Measurements from ENCODE around the gene SLC39A13. TPM values are rescaled to one million over a fixed set of nuclear protein-coding genes. Genes with fewer than 3 reads are reported as not detected.

SLC39A13 gene
- total RNA-seq, 1 experiment from 2014 or later: 69.9 TPM

GRCh38 chr11:47400768-47401279, 7.6 kb upstream of the SLC39A13 start:
- DNase-seq (ENCODE audit: low read depth): no peak

- no peak for DNase-seq (ENCODE audit: low read depth)
Observed at GRCh38 chr11:47403135-47403534, 5.3 kb upstream of the SLC39A13 start.

- DNase-seq (ENCODE audit: low read depth): no peak
Observed at GRCh38 chr11:47403571-47403970, 4.8 kb upstream of the SLC39A13 start.

DNA sequence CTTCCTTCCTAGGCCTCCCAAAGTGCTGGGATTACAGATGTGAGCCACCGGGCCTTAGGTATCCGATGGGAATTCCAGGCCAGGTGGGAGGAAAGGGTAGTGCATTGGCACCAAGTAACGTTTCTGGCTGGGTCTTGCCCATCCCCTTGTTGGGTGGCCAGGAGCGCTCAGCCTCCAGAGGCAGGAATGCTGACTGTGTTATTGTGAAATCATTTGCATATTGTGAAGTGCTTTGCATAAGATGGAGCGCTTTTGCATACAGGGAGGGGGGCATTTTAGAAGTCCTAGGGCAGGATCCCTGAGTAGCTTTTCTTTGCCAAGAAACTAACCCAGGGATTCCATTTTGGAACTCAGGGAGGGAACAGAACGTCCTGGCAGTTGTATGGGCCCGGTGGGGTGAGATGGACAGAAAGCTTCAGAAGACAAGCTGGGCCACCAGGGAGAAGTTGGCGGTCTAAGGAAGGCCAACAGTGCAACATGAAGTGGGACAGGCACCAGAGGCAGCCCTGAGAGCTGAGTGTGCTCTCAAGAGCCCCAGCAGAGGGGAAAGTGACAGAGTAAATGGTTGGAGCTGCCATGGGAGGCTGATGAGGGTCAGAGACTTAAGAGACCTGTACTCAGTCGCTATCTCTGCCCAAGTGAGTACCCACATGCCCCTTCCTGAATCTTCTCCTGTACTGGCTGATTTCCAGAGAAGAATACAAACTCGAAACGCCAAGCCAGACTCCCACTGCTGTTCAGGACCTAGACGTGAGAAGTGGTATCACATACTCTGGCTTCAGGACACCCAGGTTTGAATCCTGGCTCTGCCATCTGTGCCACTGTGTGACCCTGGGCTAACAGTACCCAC, 1.3 kb upstream of the SLC39A13 start:
- DNase-seq (ENCODE audit: low read depth): no peak

DNA sequence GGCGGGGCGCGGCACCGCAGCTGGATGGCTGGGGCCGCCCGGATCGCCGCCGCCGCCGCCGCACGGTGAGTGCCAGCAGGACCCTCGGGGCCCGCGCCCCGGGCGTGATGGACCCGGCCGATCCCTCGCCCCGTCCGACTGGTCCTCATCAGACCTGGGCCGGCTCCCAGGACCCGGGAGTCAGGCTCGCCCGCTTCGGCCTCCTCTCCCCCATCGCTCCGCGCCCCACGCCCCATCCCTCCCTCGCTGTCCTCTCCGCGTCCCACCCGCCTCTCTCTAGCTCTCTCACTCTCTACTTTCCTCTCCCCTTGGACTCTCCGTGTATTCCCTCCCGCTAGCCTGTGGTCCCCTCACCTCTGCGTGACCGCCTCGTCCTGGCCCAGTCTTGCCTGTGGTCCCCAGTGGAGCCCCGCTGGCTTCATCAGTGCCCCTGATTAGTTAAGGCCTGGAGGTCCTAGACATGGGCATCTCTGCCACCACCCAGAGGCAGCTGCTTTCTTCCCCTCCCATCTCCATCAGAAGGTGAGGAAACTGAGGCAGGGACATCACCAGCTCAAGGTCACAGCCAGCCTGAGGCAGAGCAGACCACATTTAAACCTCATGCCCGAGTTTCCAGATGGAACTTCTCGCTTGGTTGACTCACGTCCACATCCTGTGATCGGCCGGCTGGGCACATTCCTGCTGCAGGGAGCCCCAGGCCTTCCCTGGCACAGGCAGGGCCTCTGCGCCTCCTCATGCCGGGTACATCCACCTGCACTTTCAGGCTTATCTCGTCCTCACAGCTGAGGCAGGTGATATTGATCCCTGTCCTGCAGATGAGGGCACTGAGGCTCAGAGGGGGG, 429 bp downstream of the SLC39A13 start:
- peak; percentile 79 for DNase-seq (ENCODE audit: low read depth)

DNA sequence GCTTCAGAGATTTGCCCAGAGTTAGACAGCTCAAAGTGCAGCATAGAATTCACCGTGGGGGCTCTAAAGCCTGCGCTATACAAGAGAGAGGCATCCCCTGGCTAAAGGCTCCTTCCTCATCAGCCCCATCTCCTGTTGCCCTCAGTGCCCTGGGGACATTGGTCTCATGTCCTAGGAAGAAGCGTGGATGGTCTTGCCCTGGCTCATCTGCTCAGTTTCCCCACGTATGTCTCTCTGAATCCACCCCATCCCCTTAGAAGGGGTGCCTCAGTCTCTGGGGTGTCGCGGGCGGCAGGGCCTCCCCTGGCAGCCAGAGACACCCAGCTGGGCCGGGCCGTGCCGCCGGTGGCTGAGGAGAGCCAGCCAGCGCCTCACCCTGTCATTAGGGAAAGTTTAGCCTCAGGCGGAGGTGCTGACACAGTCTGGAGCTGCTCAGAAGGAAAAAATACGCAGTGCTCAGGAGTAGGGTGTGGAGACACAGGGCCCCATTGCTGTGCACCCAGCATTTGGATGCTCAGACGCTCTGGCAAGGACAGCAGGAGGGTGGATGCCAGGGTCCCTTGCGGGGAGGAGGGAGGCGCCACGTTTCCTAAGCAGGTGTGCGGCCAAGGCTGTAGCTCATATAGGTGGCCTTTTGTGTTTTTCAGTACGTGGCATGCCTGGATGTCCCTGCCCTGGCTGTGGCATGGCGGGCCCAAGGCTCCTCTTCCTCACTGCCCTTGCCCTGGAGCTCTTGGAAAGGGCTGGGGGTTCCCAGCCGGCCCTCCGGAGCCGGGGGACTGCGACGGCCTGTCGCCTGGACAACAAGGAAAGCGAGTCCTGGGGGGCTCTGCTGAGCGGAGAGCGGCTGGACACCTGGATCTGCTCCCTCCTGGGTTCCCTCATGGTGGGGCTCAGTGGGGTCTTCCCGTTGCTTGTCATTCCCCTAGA, 1.3 kb downstream of the SLC39A13 start:
- no peak for DNase-seq (ENCODE audit: low read depth)

GRCh38 chr11:47410370-47411264, 2.2 kb downstream of the SLC39A13 start:
- no peak for DNase-seq (ENCODE audit: low read depth)

GRCh38 chr11:47411884-47412746, 3.7 kb downstream of the SLC39A13 start:
- peak; percentile 24 for DNase-seq (ENCODE audit: low read depth)

GRCh38 chr11:47413351-47413750, 5.0 kb downstream of the SLC39A13 start:
- no peak for DNase-seq (ENCODE audit: low read depth)

DNA sequence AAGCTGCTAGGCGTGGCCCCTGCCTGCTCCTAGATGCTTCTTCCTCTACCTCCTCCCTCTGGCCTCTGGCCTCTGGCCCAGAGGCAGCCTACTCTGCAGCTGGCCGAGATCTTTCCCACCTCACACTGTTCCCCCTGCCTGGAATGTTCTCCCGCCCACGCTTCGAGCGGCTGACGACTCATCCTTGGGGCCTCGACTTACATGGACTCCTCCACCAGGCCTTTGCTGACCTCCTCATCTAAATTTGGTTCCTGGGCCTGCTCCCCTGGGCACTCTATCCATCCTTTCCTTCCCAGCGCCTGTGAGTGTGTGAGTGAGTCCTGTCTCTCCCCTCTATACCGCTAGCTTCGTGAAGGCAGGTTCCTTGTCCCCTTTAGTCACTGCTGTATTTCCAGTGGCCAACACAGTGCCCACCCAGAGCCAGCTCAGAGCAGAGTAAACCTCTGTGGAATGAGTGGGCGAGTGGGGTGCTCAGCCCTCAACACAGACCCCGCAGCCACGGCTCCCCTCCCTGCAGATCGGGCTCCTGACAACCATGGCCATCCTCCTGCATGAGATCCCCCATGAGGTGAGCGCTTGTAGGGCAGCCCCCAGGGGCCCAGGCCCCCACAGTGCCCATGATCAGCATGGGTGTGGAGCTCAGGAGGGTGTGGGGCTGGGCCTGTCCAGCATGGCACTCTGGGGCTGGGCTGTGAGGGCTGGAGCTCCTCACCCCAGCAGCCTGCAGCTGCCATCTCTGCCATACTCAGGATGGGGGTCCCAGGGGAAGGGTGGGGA, 5.7 kb downstream of the SLC39A13 start:
- DNase-seq (ENCODE audit: low read depth): peak; percentile 21

DNA sequence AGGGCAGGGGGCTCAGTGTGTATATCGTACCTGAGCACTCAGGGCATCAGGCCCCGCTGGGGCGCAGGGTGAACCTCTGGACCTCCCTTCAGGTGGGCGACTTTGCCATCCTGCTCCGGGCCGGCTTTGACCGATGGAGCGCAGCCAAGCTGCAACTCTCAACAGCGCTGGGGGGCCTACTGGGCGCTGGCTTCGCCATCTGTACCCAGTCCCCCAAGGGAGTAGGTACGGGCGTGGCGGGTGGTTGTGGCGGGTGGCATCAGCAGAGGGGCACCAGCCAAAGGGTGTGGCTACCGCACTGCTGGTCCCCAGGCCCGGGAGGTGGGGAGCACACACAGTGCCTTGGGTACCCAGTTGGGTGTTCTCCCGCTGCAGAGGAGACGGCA, 6.3 kb downstream of the SLC39A13 start:
- no peak for DNase-seq (ENCODE audit: low read depth)

DNA sequence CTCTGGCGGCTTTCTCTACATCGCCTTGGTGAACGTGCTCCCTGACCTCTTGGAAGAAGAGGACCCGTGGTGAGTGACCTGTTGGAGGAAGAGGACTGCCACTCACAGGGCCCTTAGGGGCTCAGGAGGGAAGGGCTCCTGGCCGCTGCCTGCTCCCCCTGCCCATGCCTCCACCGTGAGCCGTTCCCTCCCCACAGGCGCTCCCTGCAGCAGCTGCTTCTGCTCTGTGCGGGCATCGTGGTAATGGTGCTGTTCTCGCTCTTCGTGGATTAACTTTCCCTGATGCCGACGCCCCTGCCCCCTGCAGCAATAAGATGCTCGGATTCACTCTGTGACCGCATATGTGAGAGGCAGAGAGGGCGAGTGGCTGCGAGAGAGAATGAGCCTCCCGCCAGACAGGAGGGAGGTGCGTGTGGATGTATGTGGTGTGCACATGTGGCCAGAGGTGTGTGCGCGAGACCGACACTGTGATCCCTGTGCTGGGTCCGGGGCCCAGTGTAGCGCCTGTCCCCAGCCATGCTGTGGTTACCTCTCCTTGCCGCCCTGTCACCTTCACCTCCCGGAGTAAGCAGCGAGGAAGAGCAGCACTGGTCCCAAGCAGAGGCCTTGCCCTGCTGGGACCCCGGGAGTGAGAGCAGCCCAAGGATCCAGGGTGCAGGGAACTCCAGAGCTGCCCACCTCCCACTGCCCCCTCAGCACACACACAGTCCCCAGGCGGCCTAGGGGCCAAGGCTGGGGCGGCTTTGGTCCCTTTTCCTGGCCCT, 6.9 kb downstream of the SLC39A13 start:
- no peak for DNase-seq (ENCODE audit: low read depth)

GRCh38 chr11:47415949-47416472, 7.6 kb downstream of the SLC39A13 start:
- DNase-seq (ENCODE audit: low read depth): peak; percentile 95

DNA sequence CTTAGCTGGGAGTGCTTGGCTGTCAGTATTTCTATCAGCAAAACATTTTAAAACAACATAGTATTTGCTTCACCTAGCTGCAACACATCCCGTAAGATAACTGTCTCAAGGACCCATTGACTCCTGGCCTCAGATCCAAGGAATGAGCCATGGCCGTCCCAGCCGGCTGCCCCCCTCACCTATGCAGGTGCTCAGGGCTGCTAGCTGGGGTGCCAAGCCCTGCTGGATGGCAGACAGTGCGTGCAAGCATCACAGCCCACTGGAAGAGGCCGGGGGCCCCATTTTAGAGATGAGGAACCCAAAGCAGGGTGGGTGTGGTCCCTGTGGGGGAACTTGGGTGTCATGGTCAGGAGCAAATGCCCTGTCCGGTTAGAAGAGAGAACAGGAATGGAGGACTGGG, 9.3 kb downstream of the SLC39A13 start:
- DNase-seq (ENCODE audit: low read depth): no peak

DNA sequence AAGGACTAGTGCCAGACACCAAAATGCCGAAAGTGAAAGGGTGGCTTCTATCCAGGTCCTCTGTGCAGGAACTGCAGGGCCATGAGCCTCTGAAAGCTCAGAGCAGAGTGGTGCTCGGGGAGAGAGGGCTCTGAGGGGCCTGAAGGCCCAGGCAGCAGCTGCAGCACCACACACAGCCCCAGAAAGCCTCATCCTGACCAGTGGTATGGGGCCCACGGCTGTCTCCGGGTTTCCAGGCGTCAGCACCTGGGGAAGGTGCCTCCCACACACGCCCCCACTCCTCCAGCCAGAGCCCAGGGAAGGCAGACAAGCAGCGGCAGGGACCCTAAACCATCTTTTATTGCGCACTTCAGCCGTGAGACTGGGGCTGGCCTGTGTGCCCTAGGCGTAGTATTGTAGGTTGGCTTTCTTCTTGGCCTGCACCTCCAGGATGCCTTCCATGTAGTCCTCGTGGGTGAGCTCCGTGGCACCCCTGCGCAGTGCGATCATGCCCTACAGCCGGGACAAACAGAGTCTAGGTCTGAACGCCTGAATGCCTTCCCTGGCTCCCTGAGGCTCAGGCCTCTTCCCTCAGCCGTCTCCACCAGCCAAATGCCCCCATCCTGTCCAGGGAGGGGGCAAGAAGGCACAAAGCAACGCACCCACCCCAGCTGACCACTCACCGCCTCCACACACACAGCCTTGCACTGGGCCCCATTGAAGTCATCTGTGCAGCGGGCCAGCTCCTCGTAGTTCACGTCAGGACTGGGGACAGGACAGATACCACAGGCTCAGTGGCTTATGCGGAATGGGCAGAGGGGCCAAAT, 10.3 kb downstream of the SLC39A13 start:
- no peak for DNase-seq (ENCODE audit: low read depth)

GRCh38 chr11:47425611-47426010, 17.2 kb downstream of the SLC39A13 start:
- DNase-seq (ENCODE audit: low read depth): no peak
